HG03520 (cell line): Measurements from ENCODE around the gene HOGA1.
"Not testable (repeated sequence)": the region's sequence is repeated elsewhere in the genome, so short reads cannot be mapped to it uniquely, and the experiment has no call there.

Experiments
- ATAC-seq: cut with Tn5 transposase; IDR thresholded peaks from one replicate; pipeline ENCODE4 v1.9.1; 2021; ENCODE audit warnings: mild to moderate bottlenecking, moderate library complexity; ENCODE audit not compliant: unreplicated experiment

HOGA1 gene

DNA sequence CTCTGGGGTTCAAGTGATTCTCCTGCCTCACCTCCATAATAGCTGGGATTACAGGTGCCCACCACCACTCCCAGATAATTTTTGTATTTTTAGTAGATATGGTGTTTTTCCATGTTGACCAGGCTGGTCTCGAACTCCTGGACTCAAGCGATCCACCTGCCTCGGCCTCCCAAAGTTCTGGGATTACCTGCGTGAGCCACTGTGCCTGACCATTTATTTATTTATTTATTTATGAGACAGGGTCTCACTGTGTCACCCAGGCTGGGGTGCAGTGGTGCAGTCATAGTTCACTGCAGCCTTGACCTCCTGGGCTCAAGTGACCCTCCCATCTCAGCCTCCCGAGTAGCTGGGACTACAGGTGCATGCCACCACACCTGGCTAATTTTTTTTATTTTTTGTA, 29.9 kb upstream of the HOGA1 start:
- ATAC-seq: not testable (repeated sequence)

DNA sequence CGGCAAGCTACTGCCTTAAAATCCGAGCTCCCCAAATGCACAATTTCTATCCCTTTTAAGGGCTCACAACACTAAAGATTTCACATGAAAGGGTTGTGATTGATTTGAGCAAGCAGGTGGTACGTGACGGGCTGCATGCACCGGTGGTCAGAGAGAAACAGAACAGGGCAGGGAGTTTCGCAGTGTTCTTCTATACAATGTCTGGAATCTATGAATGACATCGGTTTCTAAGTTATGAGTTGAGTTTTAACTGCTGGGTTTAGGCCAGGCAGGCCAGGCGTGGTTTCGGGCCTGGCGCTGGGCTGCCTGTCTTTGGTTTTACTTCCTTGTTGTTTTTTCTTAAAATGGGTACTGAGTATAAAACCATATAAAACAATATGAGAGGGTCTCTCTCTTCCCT, 28.6 kb upstream of the HOGA1 start:
- ATAC-seq: not testable (repeated sequence)

DNA sequence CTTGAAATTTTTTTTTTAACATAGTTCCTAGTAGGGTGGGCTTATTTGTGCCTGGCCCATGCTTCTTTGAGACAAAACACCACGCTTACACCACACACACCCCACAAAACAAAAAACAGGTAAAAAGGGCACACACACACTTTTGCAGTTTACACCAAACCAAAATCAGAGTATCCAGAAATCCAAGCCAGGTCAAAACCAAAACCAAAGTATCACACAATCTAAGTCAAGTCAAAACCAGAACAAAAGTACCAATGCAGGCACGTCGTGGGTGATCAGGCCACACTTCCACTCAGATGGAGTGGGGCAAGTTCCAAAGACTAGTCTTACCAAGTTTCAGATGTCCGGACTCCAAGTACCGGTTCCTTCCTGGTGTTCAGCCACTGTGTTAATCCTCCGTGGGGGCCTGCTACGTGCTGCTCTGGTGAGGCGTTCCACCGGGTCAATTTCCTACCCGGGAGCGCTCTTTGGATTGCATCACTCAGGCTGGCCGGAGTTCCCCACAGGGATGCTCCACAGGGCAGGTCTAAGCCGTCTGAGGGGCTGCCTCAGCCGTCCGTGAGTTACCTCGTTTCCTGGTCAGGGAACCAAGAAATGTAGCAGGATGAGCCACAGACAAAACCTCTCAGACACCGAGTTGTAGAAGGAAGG, 23.3 kb upstream of the HOGA1 start:
- ATAC-seq: not testable (repeated sequence)

DNA sequence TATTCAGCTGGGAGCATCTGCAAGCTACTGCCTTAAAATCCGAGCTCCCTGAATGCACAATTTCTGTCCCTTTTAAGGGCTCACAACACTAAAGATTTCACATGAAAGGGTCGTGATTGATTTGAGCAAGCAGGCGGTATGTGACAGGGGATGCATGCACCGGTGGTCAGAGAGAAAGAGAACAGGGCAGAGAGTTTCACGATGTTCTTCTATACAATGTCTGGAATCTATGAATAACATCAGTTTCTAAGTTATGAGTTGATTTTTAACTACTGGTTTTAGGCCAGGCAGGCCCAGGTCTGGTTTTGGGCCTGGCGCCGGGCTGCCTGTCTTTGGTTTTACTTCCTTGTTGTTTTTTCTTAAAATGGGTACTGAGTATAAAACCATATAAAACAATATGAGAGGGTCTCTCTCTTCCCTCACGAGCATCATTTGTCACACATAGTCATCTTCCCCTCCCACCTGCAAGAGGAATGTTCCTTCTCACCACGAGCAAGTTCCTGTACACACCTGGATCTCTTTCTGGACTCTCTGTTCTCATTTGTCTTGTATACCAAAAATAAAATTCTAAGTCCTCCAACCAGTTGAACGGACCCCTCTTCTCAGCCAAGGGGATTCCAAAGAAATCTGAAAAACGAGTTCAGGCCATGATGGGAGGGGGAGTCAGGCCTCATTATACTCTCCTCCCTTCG, 22.7 kb upstream of the HOGA1 start:
- ATAC-seq: not testable (repeated sequence)

- not testable (repeated sequence) for ATAC-seq
Measured at GRCh38 chr10:97562329-97562728, 21.9 kb upstream of the HOGA1 start.

DNA sequence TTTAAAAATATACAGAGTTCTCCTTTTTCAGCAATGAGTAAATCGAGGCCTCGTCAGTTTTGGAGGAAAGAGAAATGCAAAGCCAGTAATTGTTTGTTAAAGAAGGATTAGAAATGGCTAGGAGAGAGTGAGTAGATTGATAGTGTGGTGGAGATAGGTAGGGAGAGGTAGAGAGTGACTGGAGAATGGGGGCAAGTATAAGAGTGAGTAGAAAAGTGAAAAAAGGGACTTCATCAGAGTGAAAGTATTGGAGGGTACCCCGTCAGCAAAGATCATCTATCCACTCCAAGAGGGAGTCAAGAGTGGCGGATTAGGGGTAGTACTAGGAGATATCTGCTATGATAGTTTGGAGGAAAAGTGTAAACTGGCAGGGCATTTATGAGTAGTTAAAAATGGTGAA, 20.9 kb upstream of the HOGA1 start:
- ATAC-seq: no peak

- no peak for ATAC-seq
Measured at GRCh38 chr10:97564776-97565175, 19.4 kb upstream of the HOGA1 start.

DNA sequence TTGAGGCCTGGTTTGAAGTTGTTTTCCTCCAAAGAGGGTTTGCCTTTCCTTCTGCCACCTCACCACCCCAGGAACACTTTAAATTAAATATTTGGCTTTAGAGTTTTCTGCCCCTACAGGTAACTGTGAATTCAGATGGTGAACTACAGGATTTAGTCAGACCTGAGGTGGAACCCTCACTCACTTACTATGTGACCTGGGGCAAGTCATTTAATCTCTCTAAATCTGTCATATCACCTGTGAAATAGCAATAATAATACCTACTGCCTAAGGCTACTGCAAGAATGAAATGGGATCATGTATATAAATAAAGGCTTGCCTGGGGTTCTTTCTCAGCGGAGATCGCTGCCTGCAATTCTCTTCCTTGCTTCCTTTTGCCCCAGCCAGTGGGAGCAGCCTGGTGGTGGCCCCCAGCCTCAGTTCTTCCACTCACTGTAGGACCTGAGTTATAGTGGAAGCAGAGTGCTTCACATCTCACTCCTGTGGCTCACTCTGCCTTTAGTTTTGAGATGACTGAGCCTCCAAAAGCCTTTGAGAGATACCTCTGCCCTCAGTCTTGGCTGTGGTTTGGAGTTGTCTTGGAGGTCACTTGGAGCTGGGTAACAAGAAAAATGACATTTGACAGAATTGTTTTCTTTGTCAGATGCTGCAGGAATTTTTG, 17.7 kb upstream of the HOGA1 start:
- no peak for ATAC-seq

DNA sequence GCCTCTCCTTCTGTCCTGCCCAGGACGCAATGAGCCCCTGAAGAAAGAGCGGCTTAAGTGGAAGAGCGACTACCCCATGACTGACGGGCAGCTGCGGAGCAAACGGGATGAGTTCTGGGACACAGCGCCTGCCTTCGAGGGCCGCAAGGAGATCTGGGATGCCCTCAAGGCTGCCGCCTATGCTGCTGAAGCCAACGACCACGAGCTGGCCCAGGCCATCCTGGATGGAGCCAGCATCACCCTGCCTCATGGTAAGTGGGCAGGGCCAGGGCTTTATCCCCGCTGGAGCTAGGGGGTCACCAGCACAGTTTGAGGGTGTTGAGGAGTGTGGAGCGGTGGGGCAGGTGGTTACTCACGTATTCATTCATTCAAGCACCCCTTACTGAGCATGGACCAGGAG, 16.3 kb upstream of the HOGA1 start:
- ATAC-seq: no peak

DNA sequence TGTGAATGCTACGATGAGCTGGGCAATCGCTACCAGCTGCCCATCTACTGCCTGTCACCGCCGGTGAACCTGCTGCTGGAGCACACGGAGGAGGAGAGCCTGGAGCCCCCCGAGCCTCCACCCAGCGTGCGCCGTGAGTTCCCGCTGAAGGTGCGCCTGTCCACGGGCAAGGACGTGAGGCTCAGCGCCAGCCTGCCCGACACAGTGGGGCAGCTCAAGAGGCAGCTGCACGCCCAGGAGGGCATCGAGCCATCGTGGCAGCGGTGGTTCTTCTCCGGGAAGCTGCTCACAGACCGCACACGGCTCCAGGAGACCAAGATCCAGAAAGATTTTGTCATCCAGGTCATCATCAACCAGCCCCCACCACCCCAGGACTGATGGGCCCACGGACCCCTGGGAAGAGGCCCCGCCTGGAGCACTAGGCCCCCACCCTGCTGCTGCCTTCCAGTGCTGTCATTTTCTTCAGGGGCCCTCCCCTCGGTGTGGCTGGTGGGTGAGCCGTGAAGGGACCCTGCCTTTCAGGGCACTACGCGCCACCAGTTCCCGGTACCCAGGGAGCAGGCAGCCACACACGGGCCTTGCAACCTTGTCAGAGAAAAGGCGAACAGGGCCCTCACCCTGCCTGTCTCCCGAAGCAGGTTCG, 13.9 kb upstream of the HOGA1 start:
- no peak for ATAC-seq

GRCh38 chr10:97570789-97571471, 13.3 kb upstream of the HOGA1 start:
- ATAC-seq: no peak

- ATAC-seq: no peak
Measured at GRCh38 chr10:97571622-97572021, 12.6 kb upstream of the HOGA1 start.

- no peak for ATAC-seq
Measured at GRCh38 chr10:97572214-97572989, 11.8 kb upstream of the HOGA1 start, which contains the start of gene ANKRD2. ANKRD2 (plus strand) TSS chr10:97572779; CDS start chr10:97572789, 10 bp downstream.

- ATAC-seq: no peak
Measured at GRCh38 chr10:97573021-97573420, 11.2 kb upstream of the HOGA1 start.

DNA sequence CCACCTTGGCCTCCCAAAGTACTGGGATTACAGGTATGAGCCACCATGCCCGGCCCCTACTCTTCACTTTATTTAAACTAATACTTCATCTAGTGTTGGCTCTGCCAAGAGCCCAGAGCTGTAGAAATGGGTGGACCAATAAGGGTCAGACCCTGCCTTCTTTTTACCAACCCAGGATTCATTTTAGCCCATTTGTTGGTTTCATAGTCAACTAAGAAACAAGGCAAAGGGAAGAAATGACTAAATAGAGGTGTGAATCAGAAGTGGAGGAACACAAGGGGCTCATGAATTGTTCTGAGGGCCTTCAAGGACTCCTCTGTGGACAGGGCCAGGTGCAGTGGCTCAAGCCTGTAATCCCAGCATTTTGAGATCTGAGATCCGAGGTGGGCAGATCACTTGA, 10.5 kb upstream of the HOGA1 start:
- no peak for ATAC-seq

GRCh38 chr10:97574374-97575126, 9.6 kb upstream of the HOGA1 start:
- ATAC-seq: no peak

DNA sequence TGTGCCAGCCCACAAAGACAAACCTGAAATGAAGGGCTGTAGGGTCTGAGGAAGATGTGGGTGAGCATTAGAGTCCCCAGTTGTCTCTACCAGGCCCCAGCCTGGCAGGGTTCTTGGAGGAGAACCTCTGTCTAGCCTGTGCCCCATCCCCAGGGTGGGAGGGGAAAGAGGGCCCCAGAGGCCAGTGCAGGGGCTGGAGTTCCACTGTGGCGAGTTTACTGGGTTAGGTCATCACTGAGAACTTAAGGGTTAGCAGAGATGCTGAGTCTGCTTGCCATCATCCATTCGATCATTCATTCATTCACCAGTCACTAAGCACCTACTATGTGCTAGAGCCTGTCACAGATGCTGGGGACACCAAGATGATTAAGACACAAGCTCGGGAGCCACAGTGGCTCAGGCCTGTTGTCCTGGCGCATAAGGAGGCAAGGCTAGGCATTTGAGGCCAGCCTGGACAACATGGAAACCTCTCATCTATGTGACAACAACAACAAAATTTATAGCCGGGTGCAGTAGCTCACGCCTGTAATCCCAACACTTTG, 9.0 kb upstream of the HOGA1 start:
- ATAC-seq: no peak

DNA sequence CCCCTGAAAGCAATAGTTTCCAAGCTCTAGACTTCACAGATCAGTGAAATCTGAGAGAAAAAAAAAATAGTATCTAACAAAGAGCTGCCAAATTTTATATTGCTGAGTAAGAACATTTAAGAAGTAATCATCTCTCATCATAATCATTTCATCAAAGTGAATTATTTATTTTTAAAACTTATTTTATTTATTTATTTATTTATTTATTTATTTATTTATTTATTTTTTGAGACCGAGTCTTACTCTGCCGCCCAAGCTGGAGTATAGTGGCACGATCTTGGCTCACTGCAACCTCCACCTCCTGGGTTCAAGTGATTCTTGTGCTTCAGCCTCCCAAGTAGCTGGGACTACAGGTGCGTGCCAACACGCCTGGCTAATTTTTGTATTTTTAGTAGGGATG, 7.7 kb upstream of the HOGA1 start:
- ATAC-seq: not testable (repeated sequence)

- ATAC-seq: no peak
Measured at GRCh38 chr10:97577701-97578100, 6.5 kb upstream of the HOGA1 start.
